Activated T-helper 17 cell treated with anti-CD3 and anti-CD28 coated beads, Interleukin-2, amount 50 U/mL, for 72 hours (primary cell): Measurements from ENCODE around the gene DCX. TPM values are rescaled to one million over a fixed set of nuclear protein-coding genes. Genes with fewer than 3 reads are reported as not detected.

Experiments used
- ATAC-seq: fragments of 150-1000 bp; cut with Tn5 transposase; replicated peaks from 2 replicates; pipeline ENCODE4 v1.10.0; 2021; ENCODE audit warnings: mild to moderate bottlenecking, moderate library complexity
- H3K27ac Mint-ChIP-seq: one replicate; pipeline ENCODE4 v1.8.0; 2022; ENCODE audit warnings: mixed read lengths
- H3K27me3 Mint-ChIP-seq: one replicate; pipeline ENCODE4 v1.8.0; 2022; ENCODE audit warnings: mixed read lengths
- H3K36me3 Mint-ChIP-seq: one replicate; pipeline ENCODE4 v1.8.0; 2022; ENCODE audit warnings: low read depth, mild to moderate bottlenecking, mixed read lengths
- H3K4me1 Mint-ChIP-seq: one replicate; pipeline ENCODE4 v1.8.0; 2022; ENCODE audit warnings: mixed read lengths
- H3K4me3 Mint-ChIP-seq: one replicate; pipeline ENCODE4 v1.8.0; 2022; ENCODE audit warnings: mild to moderate bottlenecking, mixed read lengths
- H3K9me3 Mint-ChIP-seq: one replicate; pipeline ENCODE4 v1.8.0; 2022; ENCODE audit warnings: mixed read lengths
- total RNA-seq, 2 donors: library from RNA; stranded (reverse); gene quantifications; one replicate each; pipeline ENCODE4 v1.2.3, GENCODE V29; 2022

Gene DCX
- total RNA-seq, result not detected

DNA sequence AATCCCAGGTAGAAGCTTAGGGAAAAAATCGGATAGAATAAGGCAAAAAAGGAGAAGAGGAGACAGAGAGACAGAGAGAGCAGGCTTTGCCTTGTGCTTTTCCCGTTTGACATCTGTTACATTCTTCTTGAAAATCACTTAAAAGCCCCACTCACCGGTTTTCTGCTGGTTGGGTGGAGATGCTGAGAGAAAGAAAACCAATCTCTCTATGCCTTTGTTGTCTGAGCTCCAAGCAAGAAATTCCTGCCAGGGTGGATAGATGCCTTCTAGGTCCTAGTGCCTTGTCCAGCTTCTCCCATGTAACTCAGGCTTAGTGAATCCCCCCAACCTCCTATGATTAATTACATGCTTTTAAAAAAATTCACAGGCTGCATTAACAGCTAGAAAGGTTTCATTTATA is at the start of gene DCX:
TSS of gene DCX (minus strand) at position 210 of the 400 bp plus-strand sequence. CDS start 1,794 bp downstream, outside the sequence.
- peaks cover 8% of the 10 kb centered on the region for H3K27me3 Mint-ChIP-seq
- no peak for ATAC-seq
- H3K4me3 Mint-ChIP-seq, result no peak within 1 kb of the TSS
- no peaks in the 10 kb centered on the region for H3K36me3 Mint-ChIP-seq
- no peaks in the 10 kb centered on the region for H3K4me1 Mint-ChIP-seq
- no peak within 1 kb of the TSS for H3K27ac Mint-ChIP-seq
- H3K9me3 Mint-ChIP-seq, result no peaks in the 10 kb centered on the region

- Mint-ChIP-seq H3K4me1 (no peaks in the 10 kb centered on the region), H3K9me3 (no peaks in the 10 kb centered on the region), H3K27ac (no peak overlapping the region), H3K4me3 (no peak overlapping the region), H3K36me3 (no peaks in the 10 kb centered on the region), H3K27me3 (no peaks in the 10 kb centered on the region)
- no peak for ATAC-seq
Measured at GRCh38 chrX:111460607-111461006, 48.6 kb upstream of the DCX start.

GRCh38 chrX:111447298-111447697 is 35.3 kb upstream of the DCX start:
- ATAC-seq, result no peak
- no peak overlapping the region for H3K4me3 Mint-ChIP-seq
- no peaks in the 10 kb centered on the region for H3K9me3 Mint-ChIP-seq
- H3K4me1 Mint-ChIP-seq, result no peaks in the 10 kb centered on the region
- no peaks in the 10 kb centered on the region for H3K36me3 Mint-ChIP-seq
- peaks cover 7% of the 10 kb centered on the region for H3K27me3 Mint-ChIP-seq
- no peak overlapping the region for H3K27ac Mint-ChIP-seq

- Mint-ChIP-seq H3K36me3 (no peaks in the 10 kb centered on the region), H3K27ac (no peak overlapping the region), H3K27me3 (peaks cover 7% of the 10 kb centered on the region), H3K4me1 (no peaks in the 10 kb centered on the region), H3K9me3 (no peaks in the 10 kb centered on the region), H3K4me3 (no peak overlapping the region)
- no peak for ATAC-seq
Measured at GRCh38 chrX:111445485-111445884, 33.5 kb upstream of the DCX start.

- no peaks in the 10 kb centered on the region for H3K9me3 Mint-ChIP-seq
- ATAC-seq, result no peak
- no peaks in the 10 kb centered on the region for H3K36me3 Mint-ChIP-seq
- no peaks in the 10 kb centered on the region for H3K4me1 Mint-ChIP-seq
- H3K27me3 Mint-ChIP-seq, result peaks cover 8% of the 10 kb centered on the region
- H3K27ac Mint-ChIP-seq, result no peak overlapping the region
- H3K4me3 Mint-ChIP-seq, result no peak overlapping the region
Measured at GRCh38 chrX:111444881-111445280, 32.9 kb upstream of the DCX start.

- Mint-ChIP-seq H3K9me3 (no peaks in the 10 kb centered on the region), H3K36me3 (no peaks in the 10 kb centered on the region), H3K27me3 (peaks cover 14% of the 10 kb centered on the region), H3K4me3 (no peak overlapping the region), H3K27ac (no peak overlapping the region), H3K4me1 (no peaks in the 10 kb centered on the region)
- ATAC-seq, result no peak
Measured at GRCh38 chrX:111443946-111444345, 32.0 kb upstream of the DCX start.

GRCh38 chrX:111442791-111443190 is 30.8 kb upstream of the DCX start:
- Mint-ChIP-seq H3K4me1 (no peaks in the 10 kb centered on the region), H3K27me3 (peaks cover 11% of the 10 kb centered on the region), H3K27ac (no peak overlapping the region), H3K4me3 (no peak overlapping the region), H3K36me3 (no peaks in the 10 kb centered on the region), H3K9me3 (no peaks in the 10 kb centered on the region)
- ATAC-seq, result no peak

DNA sequence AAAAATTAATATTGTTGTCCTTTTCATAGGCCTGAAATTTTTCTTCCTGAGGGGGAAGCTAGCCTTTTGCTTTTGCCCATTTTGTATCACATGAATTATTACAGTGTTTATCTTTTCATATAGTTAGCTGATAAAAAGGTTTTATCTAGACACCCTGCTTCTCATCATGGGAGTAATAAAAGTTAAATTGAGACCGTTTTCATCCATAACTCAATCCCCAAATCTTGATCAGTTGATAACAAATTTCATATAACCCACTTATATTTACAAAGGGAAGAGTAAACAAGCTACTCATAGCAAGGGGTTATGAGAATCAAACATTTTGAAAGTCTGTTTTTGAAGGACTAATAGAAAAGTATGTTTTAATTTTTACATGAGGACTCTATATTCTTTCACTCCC is 23.5 kb upstream of the DCX start:
- H3K4me1 Mint-ChIP-seq, result no peaks in the 10 kb centered on the region
- ATAC-seq, result no peak
- no peak overlapping the region for H3K27ac Mint-ChIP-seq
- peaks cover 7% of the 10 kb centered on the region for H3K27me3 Mint-ChIP-seq
- H3K4me3 Mint-ChIP-seq, result no peak overlapping the region
- no peaks in the 10 kb centered on the region for H3K9me3 Mint-ChIP-seq
- no peaks in the 10 kb centered on the region for H3K36me3 Mint-ChIP-seq

- no peaks in the 10 kb centered on the region for H3K27me3 Mint-ChIP-seq
- no peaks in the 10 kb centered on the region for H3K36me3 Mint-ChIP-seq
- ATAC-seq, result no peak
- H3K9me3 Mint-ChIP-seq, result no peaks in the 10 kb centered on the region
- H3K4me1 Mint-ChIP-seq, result no peaks in the 10 kb centered on the region
- H3K27ac Mint-ChIP-seq, result no peak overlapping the region
- no peak overlapping the region for H3K4me3 Mint-ChIP-seq
Measured at GRCh38 chrX:111431001-111431400, 19.0 kb upstream of the DCX start.

DNA sequence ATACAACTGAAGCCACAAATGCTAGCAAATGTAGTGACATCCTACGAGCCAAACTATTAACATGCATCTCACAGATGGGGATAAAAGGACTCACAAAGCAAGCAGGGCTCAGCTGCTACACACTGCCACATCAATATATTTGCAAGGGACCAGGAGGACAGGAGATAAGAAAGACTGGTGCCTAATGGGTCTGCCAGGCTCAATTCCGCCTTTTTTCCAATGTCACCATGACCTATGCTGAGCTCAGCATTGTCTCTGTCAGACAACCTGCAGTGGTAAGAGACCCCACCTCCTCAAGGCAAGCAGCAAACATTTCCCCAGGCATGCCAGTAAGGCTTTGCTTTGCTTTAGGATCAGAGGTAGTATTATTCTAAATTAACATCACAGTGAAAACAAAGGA is 435 bp downstream of the DCX start:
- H3K27me3 Mint-ChIP-seq, result peaks cover 8% of the 10 kb centered on the region
- H3K9me3 Mint-ChIP-seq, result no peaks in the 10 kb centered on the region
- H3K4me1 Mint-ChIP-seq, result no peaks in the 10 kb centered on the region
- H3K27ac Mint-ChIP-seq, result no peak overlapping the region
- H3K4me3 Mint-ChIP-seq, result no peak overlapping the region
- no peaks in the 10 kb centered on the region for H3K36me3 Mint-ChIP-seq
- ATAC-seq, result no peak

GRCh38 chrX:111410590-111411078 is 1.4 kb downstream of the DCX start:
- Mint-ChIP-seq H3K27ac (no peak overlapping the region), H3K27me3 (peaks cover 8% of the 10 kb centered on the region), H3K9me3 (no peaks in the 10 kb centered on the region), H3K36me3 (no peaks in the 10 kb centered on the region), H3K4me1 (no peaks in the 10 kb centered on the region), H3K4me3 (no peak overlapping the region)
- ATAC-seq, result no peak

DNA sequence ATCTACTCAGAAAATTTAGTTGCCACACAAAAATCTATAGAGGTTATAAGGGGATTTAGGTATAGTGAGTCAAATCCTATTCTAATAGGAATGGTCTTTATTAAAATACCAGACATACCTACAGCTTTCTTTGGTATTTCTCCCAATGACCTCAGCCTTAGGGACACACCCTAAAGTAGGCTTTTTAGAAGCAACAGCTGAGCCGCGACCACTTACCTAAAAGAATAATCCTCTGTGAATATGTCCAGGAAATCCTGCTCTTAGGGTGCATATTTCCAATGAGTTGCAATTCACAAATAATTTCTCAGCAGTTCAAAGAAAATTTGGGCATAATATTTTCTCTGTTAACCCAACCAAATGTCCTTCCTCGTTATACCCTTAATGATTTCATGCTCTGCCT is 2.7 kb downstream of the DCX start:
- no peak for ATAC-seq
- Mint-ChIP-seq H3K27ac (no peak overlapping the region), H3K4me1 (no peaks in the 10 kb centered on the region), H3K36me3 (no peaks in the 10 kb centered on the region), H3K4me3 (no peak overlapping the region), H3K27me3 (peaks cover 8% of the 10 kb centered on the region), H3K9me3 (no peaks in the 10 kb centered on the region)

- ATAC-seq, result no peak
- H3K27ac Mint-ChIP-seq, result no peak overlapping the region
- no peak overlapping the region for H3K4me3 Mint-ChIP-seq
- no peaks in the 10 kb centered on the region for H3K4me1 Mint-ChIP-seq
- peaks cover 8% of the 10 kb centered on the region for H3K27me3 Mint-ChIP-seq
- H3K36me3 Mint-ChIP-seq, result no peaks in the 10 kb centered on the region
- no peaks in the 10 kb centered on the region for H3K9me3 Mint-ChIP-seq
Measured at GRCh38 chrX:111407948-111408347, 4.0 kb downstream of the DCX start.

- no peaks in the 10 kb centered on the region for H3K36me3 Mint-ChIP-seq
- H3K27me3 Mint-ChIP-seq, result no peaks in the 10 kb centered on the region
- no peak overlapping the region for H3K27ac Mint-ChIP-seq
- H3K4me3 Mint-ChIP-seq, result no peak overlapping the region
- ATAC-seq, result no peak
- no peaks in the 10 kb centered on the region for H3K9me3 Mint-ChIP-seq
- no peaks in the 10 kb centered on the region for H3K4me1 Mint-ChIP-seq
Measured at GRCh38 chrX:111402344-111402743, 9.6 kb downstream of the DCX start.

- no peaks in the 10 kb centered on the region for H3K9me3 Mint-ChIP-seq
- ATAC-seq, result no peak
- H3K36me3 Mint-ChIP-seq, result no peaks in the 10 kb centered on the region
- no peaks in the 10 kb centered on the region for H3K4me1 Mint-ChIP-seq
- no peak overlapping the region for H3K27ac Mint-ChIP-seq
- H3K4me3 Mint-ChIP-seq, result no peak overlapping the region
- H3K27me3 Mint-ChIP-seq, result peaks cover 4% of the 10 kb centered on the region
Measured at GRCh38 chrX:111395149-111395548, 16.8 kb downstream of the DCX start.

DNA sequence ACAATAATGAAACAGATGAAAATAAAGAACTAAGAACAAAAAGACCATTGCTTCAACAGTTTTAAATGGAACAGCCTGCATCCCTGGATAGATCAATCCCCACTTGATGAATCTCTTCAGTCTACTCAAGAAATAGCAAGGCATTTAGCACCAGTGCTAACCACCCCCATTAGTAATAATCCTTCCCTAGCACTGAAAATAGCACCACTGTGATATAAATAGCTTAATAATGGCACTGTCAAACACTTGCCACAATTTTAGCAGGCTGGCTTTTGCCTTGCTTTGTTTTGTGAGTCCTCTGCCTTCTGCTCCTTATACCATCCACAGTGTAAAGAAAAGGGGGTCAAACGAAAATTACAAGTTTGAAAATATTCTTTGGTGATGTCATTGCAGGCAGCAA is 17.4 kb downstream of the DCX start:
- H3K27me3 Mint-ChIP-seq, result peaks cover 4% of the 10 kb centered on the region
- no peaks in the 10 kb centered on the region for H3K4me1 Mint-ChIP-seq
- H3K4me3 Mint-ChIP-seq, result no peak overlapping the region

More for the DNA sequence above, 17.4 kb downstream of the DCX start:
- Mint-ChIP-seq H3K27ac (no peak overlapping the region), H3K9me3 (no peaks in the 10 kb centered on the region), H3K36me3 (no peaks in the 10 kb centered on the region)
- ATAC-seq, result no peak
